SK-N-SH treated with all-trans-retinoic acid at 6 μM for 48 hours (cell line): ENCODE measurements around the gene ERAL1.

ENCODE experiments used
- ESRRG ChIP-seq: fragments of 250-450 bp; sonication (Bioruptor Pico); IDR thresholded peaks from 2 replicates; pipeline ENCODE4 v1.6.1; 2021; ENCODE audit warnings: mild to moderate bottlenecking
- RARB ChIP-seq: fragments of 250-450 bp; sonication (Bioruptor Pico); IDR thresholded peaks from 2 replicates; pipeline ENCODE4 v1.8.0; 2021; ENCODE audit warnings: mild to moderate bottlenecking, moderate library complexity
- ZNF70 ChIP-seq: fragments of 450-650 bp; formaldehyde crosslinking; IDR thresholded peaks from 2 replicates; pipeline ENCODE4 v1.5.0; 2020; ENCODE audit warnings: mild to moderate bottlenecking, moderate library complexity

GRCh38 chr17:28906276-28906675 lies 51.5 kb downstream of the ERAL1 start:
- no peak for TF ChIP-seq ESRRG (CRISPR knock-in tag)
- TF ChIP-seq ZNF70 (CRISPR knock-in tag) = no peak
- no peak for TF ChIP-seq RARB (CRISPR knock-in tag)
